ENCODE measurements around the gene RHBDD3.

- TF ChIP-seq RFX5 (IDR thresholded peaks at IDR 0.05; ENCODE audit: low read depth, low read length) (no peak), SMC3 (IDR thresholded peaks at IDR 0.05; ENCODE audit: low read depth, low read length) (no peak), POLR2A (IDR thresholded peaks at IDR 0.05; ENCODE audit: low read depth, low read length) (no peak), CEBPB (IDR thresholded peaks at IDR 0.05; ENCODE audit: low read depth, low read length) (no peak), NFE2L2 (IDR thresholded peaks at IDR 0.05; ENCODE audit: low read depth, low read length) (no peak), MXI1 (IDR thresholded peaks at IDR 0.05; ENCODE audit: borderline replicate concordance, low read depth, low read length) (no peak), MAZ (IDR thresholded peaks at IDR 0.05; ENCODE audit: borderline replicate concordance, low read depth, low read length) (no peak), USF2 (IDR thresholded peaks at IDR 0.05; ENCODE audit: low read depth, low read length) (no peak), RAD21 (IDR thresholded peaks at IDR 0.05; ENCODE audit: low read length) (no peak)
- TF ChIP-seq, protein P1, sequence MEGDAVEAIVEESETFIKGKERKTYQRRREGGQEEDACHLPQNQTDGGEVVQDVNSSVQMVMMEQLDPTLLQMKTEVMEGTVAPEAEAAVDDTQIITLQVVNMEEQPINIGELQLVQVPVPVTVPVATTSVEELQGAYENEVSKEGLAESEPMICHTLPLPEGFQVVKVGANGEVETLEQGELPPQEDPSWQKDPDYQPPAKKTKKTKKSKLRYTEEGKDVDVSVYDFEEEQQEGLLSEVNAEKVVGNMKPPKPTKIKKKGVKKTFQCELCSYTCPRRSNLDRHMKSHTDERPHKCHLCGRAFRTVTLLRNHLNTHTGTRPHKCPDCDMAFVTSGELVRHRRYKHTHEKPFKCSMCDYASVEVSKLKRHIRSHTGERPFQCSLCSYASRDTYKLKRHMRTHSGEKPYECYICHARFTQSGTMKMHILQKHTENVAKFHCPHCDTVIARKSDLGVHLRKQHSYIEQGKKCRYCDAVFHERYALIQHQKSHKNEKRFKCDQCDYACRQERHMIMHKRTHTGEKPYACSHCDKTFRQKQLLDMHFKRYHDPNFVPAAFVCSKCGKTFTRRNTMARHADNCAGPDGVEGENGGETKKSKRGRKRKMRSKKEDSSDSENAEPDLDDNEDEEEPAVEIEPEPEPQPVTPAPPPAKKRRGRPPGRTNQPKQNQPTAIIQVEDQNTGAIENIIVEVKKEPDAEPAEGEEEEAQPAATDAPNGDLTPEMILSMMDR (conservative IDR thresholded peaks at IDR 0.05; ENCODE audit: low read depth, low read length) = no peak
Measured at GRCh38 chr22:29218758-29219408, 48.9 kb downstream of the RHBDD3 start.

Data from IMR-90 (cell line).